Measurements from ENCODE around the gene CYP2C18.

- TF ChIP-seq CTCF (IDR thresholded peaks at IDR 0.05) (no peak), POLR2A (IDR thresholded peaks at IDR 0.05) (no peak)
These were observed 43.6 kb upstream of the CYP2C18 start for GRCh38 chr10:94639902-94640301.

All from tibial nerve (tissue), 3 donors.